Glomerular endothelial cell (primary cell): Measurements from ENCODE around the gene COX6A1. TPM values are rescaled to one million over a fixed set of nuclear protein-coding genes. Genes with fewer than 3 reads are reported as not detected.

Experiments used
- DNase-seq: peaks from one replicate; pipeline ENCODE4 v3.0.0-alpha.2; 2011; ENCODE audit warnings: low read depth, low spot score; ENCODE audit errors: extremely low read depth
- total RNA-seq: library from RNA; depleted of rRNA; stranded (reverse); fragments of >200 nt; gene quantifications from 2 replicates; pipeline ENCODE4 v1.2.3, GENCODE V29; 2015

The COX6A1 gene
- total RNA-seq, result 455 and 459 TPM in 2 replicates

- DNase-seq, result peak; percentile 60
These were observed at the start of gene COX6A1 for GRCh38 chr12:120437735-120438494. Gene COX6A1 (plus strand): TSS chr12:120438113. CDS start chr12:120438127, 14 bp downstream.

DNA sequence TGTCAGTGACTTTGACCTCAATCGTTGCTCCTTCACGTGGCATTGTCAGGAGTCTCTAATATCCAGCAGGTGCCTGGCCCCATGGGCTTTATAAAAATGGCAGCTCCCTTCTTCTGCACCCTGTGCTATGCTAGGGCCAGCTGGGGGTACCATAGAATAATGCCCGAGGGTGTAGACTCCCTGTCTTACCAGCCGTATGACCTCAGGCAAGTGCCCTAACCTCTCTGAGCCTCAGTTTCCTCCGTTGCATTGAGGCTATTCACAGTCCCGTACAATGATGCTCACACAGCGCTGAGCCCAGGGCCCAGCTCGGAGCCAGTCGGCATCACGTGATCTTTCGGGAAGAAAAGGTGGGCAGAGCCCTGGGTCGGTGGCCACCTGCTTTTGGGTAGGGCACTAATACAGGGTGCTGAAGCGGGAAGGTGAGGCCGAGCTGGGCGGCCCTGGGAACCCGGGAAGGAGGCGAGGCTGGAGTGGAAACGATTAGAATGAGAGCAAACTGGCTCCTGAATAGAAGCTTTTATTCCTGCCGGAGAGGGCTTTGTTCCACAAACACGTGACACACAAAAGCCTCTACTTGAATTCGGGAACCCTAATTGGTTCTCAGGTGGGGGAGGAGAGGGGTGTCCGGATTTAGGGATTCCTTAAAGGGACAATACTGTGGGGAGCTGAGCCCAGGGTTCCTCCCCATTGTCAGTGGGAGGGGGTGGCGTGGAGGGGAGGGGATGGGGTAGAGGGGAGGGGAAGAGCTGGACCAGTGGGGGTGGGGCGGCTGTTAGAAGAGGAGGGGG lies 49.0 kb upstream of the COX6A1 start:
- no peak for DNase-seq

GRCh38 chr12:120390540-120391120 lies 47.3 kb upstream of the COX6A1 start:
- no peak for DNase-seq

DNA sequence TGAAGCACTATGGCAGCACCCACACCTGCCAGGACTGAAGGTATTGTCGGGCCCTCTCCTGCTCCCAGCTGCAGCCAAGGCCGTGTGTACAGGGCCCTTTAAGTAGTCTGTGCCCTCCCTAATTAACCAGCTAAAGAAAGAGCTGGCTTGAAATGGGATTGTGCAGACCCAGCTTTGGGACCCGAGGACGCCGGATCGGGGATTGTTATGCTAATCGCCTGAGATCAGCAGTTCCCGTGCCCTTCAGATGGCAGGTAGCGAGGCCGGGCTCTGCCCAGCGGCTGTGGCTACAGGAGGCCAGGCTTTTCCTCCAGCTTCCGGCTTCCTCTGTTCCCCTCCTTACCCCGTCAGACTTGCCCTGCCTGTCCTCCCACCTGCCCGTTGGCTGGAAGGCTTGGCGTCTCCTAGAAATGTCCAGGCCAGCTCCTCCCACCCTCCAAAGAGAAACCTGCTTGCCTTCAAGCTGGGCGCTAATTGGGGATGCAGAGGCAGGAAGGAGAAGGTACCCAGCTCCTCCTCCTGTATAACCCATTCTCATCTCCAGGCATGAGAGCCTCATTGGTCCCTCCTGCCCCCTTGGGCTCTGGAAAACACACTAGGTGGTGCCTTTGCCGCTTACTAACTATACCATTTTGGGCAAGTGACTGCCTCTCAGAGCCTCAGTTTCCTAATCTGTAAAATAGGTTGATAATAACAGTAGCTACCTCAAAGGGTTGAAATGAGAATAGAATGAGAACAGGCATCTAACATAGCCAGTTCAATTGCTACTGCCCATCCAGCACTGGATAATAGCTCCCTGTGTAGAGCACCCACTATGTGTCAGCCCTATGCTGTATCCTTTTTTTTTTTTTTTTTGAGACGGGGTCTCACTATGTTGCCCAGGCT lies 43.2 kb upstream of the COX6A1 start:
- DNase-seq, result no peak

- DNase-seq, result no peak
These were observed 39.9 kb upstream of the COX6A1 start for GRCh38 chr12:120397824-120398540.

GRCh38 chr12:120399531-120399930 lies 38.4 kb upstream of the COX6A1 start:
- no peak for DNase-seq

- DNase-seq, result no peak
These were observed 35.7 kb upstream of the COX6A1 start for GRCh38 chr12:120402217-120402616.

GRCh38 chr12:120403869-120404268 lies 34.0 kb upstream of the COX6A1 start:
- no peak for DNase-seq

- DNase-seq, result no peak
These were observed 33.6 kb upstream of the COX6A1 start for GRCh38 chr12:120404271-120404670.

DNA sequence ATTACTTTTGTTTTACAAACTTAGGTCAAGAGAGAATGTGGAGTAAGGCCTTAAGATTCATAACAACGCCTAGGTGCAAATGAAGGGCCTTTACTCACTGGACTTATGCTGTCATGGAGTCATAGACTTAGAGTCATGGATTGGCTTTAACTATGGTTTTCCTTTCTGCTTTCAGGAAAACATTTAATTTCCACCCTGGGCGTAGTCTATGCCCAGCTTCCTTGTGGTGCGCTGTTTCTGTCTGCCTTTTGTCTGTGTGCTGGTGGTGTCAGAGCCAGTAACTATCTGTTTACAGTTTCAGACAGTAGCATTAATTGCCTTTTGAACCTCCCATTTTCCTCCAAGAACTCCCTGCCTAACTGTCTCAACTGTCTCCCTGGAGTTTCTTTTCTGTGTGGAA lies 31.8 kb upstream of the COX6A1 start:
- DNase-seq, result no peak

- DNase-seq, result no peak
These were observed 31.4 kb upstream of the COX6A1 start for GRCh38 chr12:120406553-120406952.

- DNase-seq, result no peak
These were observed 29.1 kb upstream of the COX6A1 start for GRCh38 chr12:120408771-120409170.

GRCh38 chr12:120412421-120412820 lies 25.5 kb upstream of the COX6A1 start:
- DNase-seq, result no peak

DNA sequence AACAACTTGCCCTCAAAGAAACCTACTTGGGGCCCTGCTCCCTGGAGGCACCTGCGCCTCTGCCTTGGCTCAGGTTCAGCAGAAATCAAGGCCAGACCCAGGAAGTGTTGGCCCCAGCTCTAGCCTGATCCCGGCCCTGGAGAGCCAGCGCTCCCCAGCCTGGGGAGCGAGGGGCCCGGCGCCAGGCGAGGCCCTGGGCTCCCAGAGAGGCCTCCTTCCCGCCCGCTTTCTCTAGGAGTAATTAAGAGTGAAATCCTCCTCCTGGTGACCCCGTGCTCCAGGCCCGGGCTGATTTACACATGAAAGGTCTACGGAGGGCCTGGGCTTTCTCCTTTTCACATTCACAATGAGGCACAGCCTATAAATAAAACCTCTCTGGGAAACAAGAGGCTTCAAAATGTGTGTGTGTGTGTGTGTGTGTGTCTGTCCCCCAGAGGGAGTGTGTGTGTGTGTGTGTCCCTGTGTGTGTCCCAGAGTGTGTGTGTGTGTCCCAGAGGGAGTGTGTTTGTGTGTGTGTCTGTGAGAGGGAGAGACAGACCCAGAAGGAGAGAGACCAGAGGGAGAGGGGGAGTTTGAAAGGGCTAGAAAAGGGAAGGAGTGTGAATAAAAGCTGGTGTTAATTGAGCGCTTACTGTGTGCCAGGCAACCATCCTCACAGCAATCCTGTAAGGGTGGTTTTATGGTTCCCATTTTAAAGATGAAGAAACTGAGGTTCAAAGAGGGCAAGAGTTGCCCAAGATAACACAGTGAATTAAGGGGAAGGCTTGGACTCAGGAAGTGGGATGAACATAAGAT lies 23.8 kb upstream of the COX6A1 start:
- DNase-seq, result no peak

- DNase-seq, result no peak
These were observed 21.3 kb upstream of the COX6A1 start for GRCh38 chr12:120416490-120417216.

- no peak for DNase-seq
These were observed 19.9 kb upstream of the COX6A1 start for GRCh38 chr12:120417917-120418580.

GRCh38 chr12:120421701-120422100 lies 16.2 kb upstream of the COX6A1 start:
- no peak for DNase-seq

- DNase-seq, result no peak
These were observed 14.9 kb upstream of the COX6A1 start for GRCh38 chr12:120422892-120423456.
